Omental fat pad (tissue), 4 donors: ENCODE data around the gene COL23A1. TPM values are rescaled to one million over a fixed set of nuclear protein-coding genes. Genes with fewer than 3 reads are reported as not detected.

Experiments
- ATAC-seq: fragments of 150-250 bp; one replicate; pipeline ENCODE4 v1.9.1; 2016; ENCODE audit warnings: mild to moderate bottlenecking, moderate library complexity; ENCODE audit not compliant: low FRiP score
- DNase-seq: peaks from one replicate; pipeline ENCODE4 v3.0.0-alpha.2; 2019; ENCODE audit warnings: low spot score
- total RNA-seq, 4 donors: library from RNA; depleted of rRNA; stranded (reverse); fragments of >200 nt; gene quantifications; one replicate each; pipeline ENCODE4 v1.1.0, GENCODE V29; 2016
- TF ChIP-seq, protein P1 (sequence below), 3 donors: fragments of 450-650 bp; IDR thresholded peaks; one replicate each; pipeline ENCODE4 v1.5.1; 2016 to 2017; ENCODE audit warnings: antibody characterized with exemption in 3 of 3, mild to moderate bottlenecking in 3 of 3, moderate library complexity in 2 of 3

COL23A1 gene
- total RNA-seq, 4 donors from 2014 or later: 0.12 to 1.0 (median 0.49) TPM

DNA sequence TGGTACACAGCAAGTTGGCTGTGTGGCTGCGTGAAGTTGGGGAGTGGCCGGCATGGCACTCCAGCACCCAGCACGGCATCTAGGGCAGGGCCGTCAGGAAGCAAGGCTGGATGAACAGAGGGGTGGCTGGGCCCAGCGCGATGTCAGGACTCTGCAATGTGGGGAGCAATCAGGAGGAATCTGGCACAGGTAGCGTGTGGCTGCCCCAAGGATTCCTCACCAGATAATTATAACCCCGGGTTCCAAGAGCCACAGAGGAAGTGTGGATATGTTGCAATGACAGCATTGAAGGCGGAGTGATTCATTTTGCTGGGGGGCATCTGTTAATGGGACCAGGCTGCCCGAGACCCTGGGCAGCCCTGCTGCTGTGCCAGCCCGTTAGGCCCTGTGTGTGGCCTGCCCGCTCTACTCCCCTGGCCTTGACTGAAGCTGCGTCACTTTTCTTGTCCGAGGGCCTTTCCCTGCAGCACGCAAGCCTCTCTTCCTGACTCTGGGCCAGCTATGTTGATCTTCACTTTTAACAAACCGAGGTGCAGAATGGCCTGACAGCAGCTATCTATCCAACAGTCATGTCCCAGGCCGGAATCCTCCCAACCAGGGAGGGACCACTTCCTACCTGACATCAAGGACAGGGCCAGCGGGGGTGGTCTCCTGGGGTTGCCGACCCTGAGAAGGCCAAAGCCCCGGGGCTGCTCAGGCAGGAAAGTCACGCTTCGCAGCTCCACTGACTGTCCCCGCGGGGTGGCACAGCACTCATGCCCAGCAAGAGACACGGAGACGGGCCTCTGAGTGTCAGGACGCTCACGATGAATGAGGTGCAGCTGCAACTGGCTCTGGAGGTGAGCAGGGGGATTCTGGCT lies 239.6 kb downstream of the COL23A1 start:
- DNase-seq (no peak), ATAC-seq (no peak)
- TF ChIP-seq, protein P1, sequence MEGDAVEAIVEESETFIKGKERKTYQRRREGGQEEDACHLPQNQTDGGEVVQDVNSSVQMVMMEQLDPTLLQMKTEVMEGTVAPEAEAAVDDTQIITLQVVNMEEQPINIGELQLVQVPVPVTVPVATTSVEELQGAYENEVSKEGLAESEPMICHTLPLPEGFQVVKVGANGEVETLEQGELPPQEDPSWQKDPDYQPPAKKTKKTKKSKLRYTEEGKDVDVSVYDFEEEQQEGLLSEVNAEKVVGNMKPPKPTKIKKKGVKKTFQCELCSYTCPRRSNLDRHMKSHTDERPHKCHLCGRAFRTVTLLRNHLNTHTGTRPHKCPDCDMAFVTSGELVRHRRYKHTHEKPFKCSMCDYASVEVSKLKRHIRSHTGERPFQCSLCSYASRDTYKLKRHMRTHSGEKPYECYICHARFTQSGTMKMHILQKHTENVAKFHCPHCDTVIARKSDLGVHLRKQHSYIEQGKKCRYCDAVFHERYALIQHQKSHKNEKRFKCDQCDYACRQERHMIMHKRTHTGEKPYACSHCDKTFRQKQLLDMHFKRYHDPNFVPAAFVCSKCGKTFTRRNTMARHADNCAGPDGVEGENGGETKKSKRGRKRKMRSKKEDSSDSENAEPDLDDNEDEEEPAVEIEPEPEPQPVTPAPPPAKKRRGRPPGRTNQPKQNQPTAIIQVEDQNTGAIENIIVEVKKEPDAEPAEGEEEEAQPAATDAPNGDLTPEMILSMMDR (IDR thresholded peaks at IDR 0.05): no peak

DNA sequence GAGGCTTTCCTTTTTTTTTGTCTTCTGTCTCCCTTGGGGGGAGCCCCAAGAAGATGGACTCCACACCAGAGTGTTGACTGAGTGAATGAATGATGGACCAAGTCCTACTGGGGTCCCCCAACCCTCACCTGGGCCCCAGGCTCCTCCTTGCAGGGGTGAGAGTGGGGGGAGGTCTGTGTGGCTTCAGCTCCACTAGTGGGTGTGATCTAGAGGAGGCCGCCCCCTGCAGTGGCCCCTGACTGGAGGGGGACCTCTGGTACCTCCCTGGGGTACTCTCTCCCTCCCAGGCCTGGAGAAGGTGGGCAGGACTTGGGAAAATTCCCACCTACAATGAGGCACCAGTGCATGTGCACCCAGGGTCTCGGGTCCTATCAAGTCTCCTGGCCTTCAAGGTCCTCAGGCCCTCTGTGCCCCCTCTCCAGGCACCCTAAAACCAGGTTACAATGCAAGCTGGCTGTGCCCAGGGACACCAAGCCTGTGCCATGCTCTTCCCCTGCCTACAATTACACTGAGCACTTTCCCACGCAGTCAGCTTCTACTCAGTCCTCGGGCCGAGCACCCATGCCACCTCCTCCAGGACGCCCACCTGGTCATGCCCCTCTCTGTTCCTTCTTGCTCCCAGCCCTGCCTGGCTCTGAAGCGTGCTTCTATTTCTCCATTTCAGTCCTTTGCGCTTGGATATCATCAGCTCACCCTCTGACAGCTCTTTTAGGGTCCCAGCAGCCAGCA lies 240.4 kb downstream of the COL23A1 start:
- DNase-seq (no peak), ATAC-seq (no peak)
- TF ChIP-seq, protein P1 (IDR thresholded peaks at IDR 0.05): no peak

DNA sequence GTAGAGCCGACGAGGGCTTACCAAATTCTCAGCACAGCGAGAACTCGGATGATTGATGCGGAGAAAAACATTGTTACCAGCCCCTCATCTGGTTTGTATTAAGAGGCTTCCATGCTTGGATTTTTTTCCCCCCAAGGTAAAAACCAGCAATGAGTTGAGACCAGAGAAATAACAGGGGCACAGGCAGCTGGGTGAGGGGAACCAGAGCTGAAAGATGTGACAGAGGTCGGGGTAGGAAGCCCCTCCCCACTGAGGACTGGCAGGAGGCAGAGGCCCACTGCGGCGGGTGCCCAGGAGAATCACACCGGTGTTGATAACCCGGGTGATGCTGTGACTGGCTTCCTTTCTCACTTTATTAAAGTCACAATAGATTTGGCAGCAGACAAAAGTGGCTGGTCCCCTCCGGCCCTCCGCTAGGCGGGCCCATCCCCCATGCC lies 241.1 kb downstream of the COL23A1 start:
- no peak for DNase-seq
- TF ChIP-seq, protein P1 (IDR thresholded peaks at IDR 0.05): no peak
- no peak for ATAC-seq

DNA sequence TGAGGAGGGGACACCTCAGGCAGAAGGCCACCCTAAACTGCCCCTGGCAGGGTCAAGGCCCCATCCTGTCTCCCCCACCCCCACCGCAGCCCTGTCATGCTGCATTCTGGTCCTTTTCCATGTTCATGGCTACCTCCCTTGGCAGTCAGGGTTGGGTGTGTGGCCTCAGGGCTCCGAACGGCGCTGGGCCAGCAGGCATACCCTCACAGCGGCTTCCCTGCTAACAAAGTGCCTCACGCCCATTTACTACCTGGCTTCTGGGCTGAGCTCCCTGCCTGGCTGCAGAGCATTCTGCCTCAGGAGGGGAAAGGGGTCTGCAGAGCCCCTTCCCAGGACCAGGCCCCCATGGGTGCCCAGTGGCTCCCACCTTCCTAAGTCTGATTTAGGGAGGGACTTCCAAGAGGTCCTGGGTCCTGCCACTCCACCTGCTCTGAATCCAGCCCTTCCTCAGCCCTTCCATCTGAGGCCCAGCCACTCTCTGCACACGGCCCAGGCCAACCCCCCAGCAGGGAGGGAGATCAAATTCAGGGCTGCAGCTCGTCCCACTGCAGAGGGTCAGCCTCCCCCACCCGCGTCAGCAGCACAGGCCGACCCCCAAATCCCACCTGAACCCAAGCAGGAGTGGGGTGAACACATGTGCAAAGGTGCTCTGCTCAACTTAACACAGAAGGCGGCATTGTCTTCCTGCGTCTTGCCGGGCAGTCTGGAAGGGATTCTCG lies 241.7 kb downstream of the COL23A1 start:
- ATAC-seq: no peak
- no peak for DNase-seq
- TF ChIP-seq, protein P1 (IDR thresholded peaks at IDR 0.05): no peak

DNA sequence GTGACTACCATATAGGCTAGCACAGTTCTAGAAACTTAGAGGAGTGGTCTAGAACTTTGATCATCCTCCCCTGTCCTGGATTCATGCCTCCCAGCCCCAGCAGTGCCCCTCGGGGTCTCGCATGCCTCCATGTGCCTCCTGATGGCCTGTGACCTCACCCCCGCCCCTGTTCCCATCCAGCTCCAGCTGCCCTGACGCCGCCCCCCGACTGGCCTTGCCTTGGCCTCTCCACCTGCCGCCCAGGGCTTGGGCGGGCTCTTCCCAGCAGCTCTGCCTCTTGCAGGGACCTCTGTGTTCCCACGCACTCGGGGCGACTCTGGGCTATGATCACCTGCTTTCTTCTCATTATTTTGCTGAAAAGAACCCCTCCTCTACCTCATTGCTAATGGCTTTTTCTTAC lies 242.2 kb downstream of the COL23A1 start:
- DNase-seq (no peak), ATAC-seq (no peak)
- TF ChIP-seq, protein P1 (IDR thresholded peaks at IDR 0.05): no peak

DNA sequence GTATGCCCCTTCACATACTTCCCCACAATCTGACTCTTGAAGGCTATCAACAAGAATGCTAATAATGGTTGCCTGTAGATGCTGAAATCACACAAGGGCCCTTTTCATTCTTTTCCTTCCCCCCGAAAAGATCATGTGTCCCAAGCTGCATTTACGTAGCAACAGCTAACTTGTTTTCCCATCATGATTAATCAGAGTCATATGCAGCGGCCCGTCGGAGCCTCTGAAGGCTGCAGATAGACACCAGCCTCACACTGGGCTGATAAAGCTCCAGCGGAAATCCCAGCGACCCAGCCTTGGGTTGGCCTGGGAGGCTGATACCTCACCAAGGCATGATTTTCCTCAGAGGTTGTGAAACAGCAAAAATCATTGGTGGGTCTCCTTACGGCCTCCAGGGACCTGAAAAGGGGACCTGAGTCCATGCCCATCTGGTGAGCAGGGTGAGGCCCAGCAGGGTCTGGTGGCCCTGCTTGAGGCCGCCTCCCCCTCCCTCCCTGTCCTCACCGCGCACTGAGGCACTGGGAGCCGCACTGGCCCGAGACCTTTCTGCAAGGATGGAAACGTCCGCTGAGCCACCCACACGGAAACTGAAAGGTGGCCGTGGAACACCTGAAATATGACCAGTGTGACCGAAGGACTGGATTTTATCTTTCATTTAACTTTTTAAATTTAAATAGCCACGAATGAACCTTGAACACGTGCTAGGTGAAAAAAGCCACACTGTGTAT lies 243.4 kb downstream of the COL23A1 start:
- ATAC-seq (no peak), DNase-seq (no peak)
- TF ChIP-seq, protein P1 (IDR thresholded peaks at IDR 0.05): no peak
